NT2/D1 (cell line): Measurements from ENCODE around the gene ETFA.

ENCODE experiments used
- DNase-seq: peaks from one replicate; pipeline ENCODE4 v3.0.0-alpha.2; 2011; ENCODE audit warnings: low read depth, low spot score
- H3K27me3 ChIP-seq: 2 replicates; pipeline ENCODE4 v1.6.0; 2011; ENCODE audit warnings: mild to moderate bottlenecking; ENCODE audit not compliant: insufficient read length, insufficient read depth
- H3K36me3 ChIP-seq: 2 replicates; pipeline ENCODE4 v1.6.1; 2011; ENCODE audit warnings: mild to moderate bottlenecking, low read length, mixed read lengths; ENCODE audit not compliant: insufficient read depth, insufficient read length
- H3K4me1 ChIP-seq: 2 replicates; pipeline ENCODE4 v1.5.1; 2011; ENCODE audit not compliant: insufficient read depth, insufficient read length
- H3K4me3 ChIP-seq: 2 replicates; pipeline ENCODE4 v1.5.1; 2011; ENCODE audit warnings: low read depth; ENCODE audit not compliant: insufficient read length
- H3K9ac ChIP-seq: 2 replicates; pipeline ENCODE4 v1.6.0; 2011; ENCODE audit warnings: low read depth; ENCODE audit not compliant: insufficient read length
- H3K9me3 ChIP-seq: 2 replicates; pipeline ENCODE4 v1.5.1; 2011; ENCODE audit warnings: mild to moderate bottlenecking, low read length; ENCODE audit not compliant: insufficient read depth
- SUZ12 ChIP-seq: IDR thresholded peaks from 2 replicates; pipeline ENCODE4 v1.6.1; 2011; ENCODE audit not compliant: insufficient read length, insufficient read depth; ENCODE audit errors: extremely low read depth
- YY1 ChIP-seq: IDR thresholded peaks from 2 replicates; pipeline ENCODE4 v1.6.1; 2011; ENCODE audit not compliant: insufficient read length, insufficient read depth
- ZNF274 ChIP-seq: IDR thresholded peaks from 2 replicates; pipeline ENCODE4 v1.6.1; 2011; ENCODE audit warnings: mild to moderate bottlenecking, low read depth, low read length

The ETFA gene

DNA sequence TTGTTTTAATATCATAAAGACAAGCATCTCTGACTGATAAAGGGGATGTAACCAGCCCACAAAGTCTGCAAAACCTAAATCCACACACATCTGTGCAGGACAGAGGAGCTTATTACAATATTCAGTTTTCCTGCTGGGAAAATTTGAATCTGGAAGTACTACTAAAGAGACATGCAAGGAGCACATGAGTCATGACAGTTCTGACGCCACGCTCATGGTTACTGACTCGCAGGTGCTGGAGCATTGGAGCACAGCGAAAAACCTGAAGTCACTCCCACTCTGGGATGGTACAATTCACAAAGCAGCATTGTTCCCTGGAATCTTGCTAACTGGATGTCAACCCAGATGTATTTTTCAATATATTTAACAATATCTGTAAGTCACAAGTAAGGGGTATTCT, 17.7 kb upstream of the ETFA start:
- H3K9ac ChIP-seq: no peak overlapping the region
- no peaks in the 10 kb centered on the region for H3K36me3 ChIP-seq
- no peak for DNase-seq
- H3K9me3 ChIP-seq: no peaks in the 10 kb centered on the region
- H3K4me3 ChIP-seq: no peak overlapping the region
- no peak for TF ChIP-seq SUZ12
- no peak for TF ChIP-seq YY1
- TF ChIP-seq ZNF274: no peak
- H3K27me3 ChIP-seq: peaks cover 26% of the 10 kb centered on the region
- peaks cover 4% of the 10 kb centered on the region for H3K4me1 ChIP-seq

DNA sequence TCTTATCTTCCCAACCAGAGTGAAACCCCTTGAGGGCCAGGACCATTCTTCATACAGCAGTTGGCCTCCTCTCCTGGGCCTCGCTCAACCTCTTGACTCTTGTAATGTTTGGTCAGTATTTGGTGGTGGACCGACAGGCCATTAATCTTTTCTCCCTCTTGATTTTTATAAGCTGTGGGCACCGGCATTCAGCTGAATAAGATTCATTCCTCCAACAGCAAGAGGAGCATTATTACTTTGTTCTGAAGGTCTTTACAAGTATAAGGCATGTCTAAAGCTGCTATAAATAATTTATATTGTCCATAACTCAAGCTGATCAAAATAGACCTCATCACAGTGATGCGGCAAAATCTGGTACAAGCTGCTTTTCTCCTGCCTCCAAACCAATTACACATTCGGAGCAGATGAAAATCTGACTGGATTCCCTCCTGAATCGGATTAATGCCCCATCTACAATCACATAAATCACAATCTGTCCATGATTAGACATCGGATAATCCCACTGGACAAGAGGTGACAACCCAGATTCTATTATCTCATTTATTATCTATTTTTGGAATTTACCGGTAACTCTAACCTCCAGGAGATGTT, 16.9 kb upstream of the ETFA start:
- no peak overlapping the region for H3K4me3 ChIP-seq
- no peak for DNase-seq

DNA sequence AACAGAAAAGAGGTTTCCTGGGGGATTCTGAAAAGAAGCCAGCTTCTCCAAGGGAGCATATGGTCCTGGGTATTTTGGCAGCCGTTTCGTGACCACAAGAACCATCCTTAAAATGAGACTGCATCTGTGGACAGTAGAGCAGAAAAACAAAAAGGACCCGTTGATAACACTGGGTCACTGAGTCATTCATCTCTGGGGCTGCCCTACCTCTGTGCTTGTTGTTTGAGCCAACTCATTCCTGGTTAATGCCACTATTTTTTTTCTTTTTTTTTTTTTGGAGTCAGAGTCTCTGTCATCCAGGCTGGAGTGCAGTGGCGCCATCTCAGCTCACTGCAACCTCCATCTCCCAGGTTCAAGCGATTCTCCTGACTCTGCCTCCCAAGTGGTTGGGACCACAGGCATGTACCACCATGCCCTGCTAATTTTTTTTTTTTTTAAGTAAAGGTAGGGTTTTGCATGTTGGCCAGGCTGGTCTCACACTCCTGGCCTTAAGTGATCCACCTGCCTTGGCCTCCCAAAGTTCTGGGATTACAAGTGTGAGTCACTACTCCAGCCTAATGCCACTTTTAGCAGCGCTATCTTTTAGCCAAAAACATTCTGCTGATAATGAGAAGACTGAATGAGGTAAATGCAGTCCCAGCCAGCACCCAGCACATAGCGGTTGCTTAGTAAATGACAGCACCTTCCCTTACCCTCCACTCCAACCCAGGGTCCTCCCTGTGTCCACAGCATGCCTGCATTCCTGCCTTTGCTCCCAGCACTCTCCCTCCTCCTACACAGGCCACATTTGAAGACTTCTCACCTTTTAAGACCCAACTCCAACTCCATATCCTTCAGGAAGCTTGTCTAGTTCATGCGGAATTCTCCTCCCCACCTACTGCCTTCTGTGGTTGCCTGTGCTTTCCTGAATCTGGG, 16.2 kb upstream of the ETFA start:
- Histone ChIP-seq H3K36me3 (no peaks in the 10 kb centered on the region), H3K4me3 (no peak overlapping the region), H3K4me1 (peaks cover 3% of the 10 kb centered on the region), H3K9ac (no peak overlapping the region), H3K9me3 (no peaks in the 10 kb centered on the region), H3K27me3 (peaks cover 11% of the 10 kb centered on the region)
- DNase-seq: no peak
- TF ChIP-seq ZNF274 (no peak), YY1 (no peak), SUZ12 (no peak)

More for the DNA sequence above, 16.9 kb upstream of the ETFA start:
- peaks cover 19% of the 10 kb centered on the region for H3K27me3 ChIP-seq
- TF ChIP-seq YY1 (no peak), ZNF274 (no peak), SUZ12 (no peak)
- H3K4me1 ChIP-seq: peaks cover 3% of the 10 kb centered on the region
- H3K36me3 ChIP-seq: no peaks in the 10 kb centered on the region
- no peaks in the 10 kb centered on the region for H3K9me3 ChIP-seq
- H3K9ac ChIP-seq: no peak overlapping the region

DNA sequence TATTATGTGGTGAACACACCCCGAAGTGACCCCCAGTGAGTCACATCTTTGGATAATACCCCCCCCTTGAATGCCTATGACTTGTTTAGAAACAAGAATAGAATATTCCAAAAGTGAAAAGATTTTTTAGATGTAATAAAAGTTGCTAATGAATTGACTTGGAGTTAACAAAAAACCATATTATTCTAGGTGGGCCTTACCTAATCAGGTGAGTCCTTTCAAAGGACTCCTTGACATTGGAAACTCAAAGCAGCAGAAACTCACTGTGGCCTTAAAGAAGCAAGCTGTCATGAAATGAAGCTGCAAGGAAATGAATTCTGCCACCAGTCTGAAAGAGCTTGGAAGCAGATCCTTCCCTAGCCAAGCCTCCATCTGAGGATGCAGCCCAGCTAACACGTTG, 14.4 kb upstream of the ETFA start:
- Histone ChIP-seq H3K9ac (no peak overlapping the region), H3K36me3 (no peaks in the 10 kb centered on the region), H3K27me3 (peaks cover 8% of the 10 kb centered on the region), H3K4me3 (no peak overlapping the region), H3K9me3 (no peaks in the 10 kb centered on the region), H3K4me1 (peaks cover 6% of the 10 kb centered on the region)
- no peak for DNase-seq
- no peak for TF ChIP-seq YY1
- no peak for TF ChIP-seq ZNF274
- no peak for TF ChIP-seq SUZ12

DNA sequence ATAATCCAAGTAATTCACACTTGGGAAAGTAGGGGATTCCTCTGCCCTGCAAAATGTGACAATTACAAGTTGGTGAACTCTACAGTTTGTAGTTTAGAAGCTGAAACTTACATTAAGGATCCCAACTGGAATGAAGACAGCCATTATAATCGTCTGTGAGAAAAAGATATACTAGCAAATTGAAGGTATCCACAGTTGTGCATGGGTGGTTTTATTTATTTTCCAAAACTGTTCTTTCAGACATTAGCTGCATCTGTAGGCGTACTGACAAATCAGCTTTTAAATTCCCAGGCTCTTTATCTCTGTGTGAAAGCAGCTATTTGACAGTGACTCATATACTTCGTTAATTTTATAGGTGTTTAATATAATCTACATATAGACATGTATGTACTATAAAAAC, 12.8 kb upstream of the ETFA start:
- Histone ChIP-seq H3K9me3 (no peaks in the 10 kb centered on the region), H3K27me3 (peaks cover 5% of the 10 kb centered on the region), H3K36me3 (no peaks in the 10 kb centered on the region), H3K4me1 (peaks cover 4% of the 10 kb centered on the region), H3K4me3 (no peak overlapping the region), H3K9ac (no peak overlapping the region)
- no peak for TF ChIP-seq ZNF274
- TF ChIP-seq SUZ12: no peak
- TF ChIP-seq YY1: no peak
- DNase-seq: no peak

GRCh38 chr15:76321602-76322001, 10.3 kb upstream of the ETFA start:
- no peak for DNase-seq
- Histone ChIP-seq H3K27me3 (no peaks in the 10 kb centered on the region), H3K36me3 (no peaks in the 10 kb centered on the region), H3K4me3 (no peak overlapping the region), H3K9ac (no peak overlapping the region), H3K9me3 (no peaks in the 10 kb centered on the region), H3K4me1 (peaks cover 4% of the 10 kb centered on the region)
- no peak for TF ChIP-seq SUZ12
- no peak for TF ChIP-seq ZNF274
- no peak for TF ChIP-seq YY1

DNA sequence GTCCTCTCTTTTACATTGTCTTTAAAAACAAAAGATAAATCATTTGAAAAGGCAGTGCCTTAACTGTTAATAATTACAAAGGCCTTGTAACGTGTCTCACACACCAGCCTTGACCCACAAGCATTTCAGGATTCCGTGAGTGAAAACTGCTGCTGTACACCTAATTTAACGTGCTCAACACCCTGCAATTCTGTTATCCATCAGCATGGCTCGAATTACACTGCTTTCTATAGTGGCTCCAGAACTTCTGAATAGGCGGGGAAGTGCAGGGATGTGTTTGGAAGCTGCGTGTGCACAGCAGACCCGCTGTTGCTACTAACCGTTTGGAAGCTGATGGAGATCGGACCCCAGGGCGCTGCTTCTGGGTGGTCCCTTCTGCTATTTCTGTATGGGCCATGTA, 9.9 kb upstream of the ETFA start:
- Histone ChIP-seq H3K27me3 (no peaks in the 10 kb centered on the region), H3K4me3 (no peak overlapping the region), H3K36me3 (no peaks in the 10 kb centered on the region), H3K9ac (no peak overlapping the region), H3K9me3 (no peaks in the 10 kb centered on the region), H3K4me1 (peaks cover 4% of the 10 kb centered on the region)
- TF ChIP-seq YY1 (no peak), ZNF274 (no peak), SUZ12 (no peak)
- DNase-seq: no peak
